SK-MEL-5 (cell line): ENCODE results near the gene FGF18. TPM values are rescaled to one million over a fixed set of nuclear protein-coding genes. Genes with fewer than 3 reads are reported as not detected.

Experiments
- DNase-seq: peaks from one replicate; pipeline ENCODE4 v3.0.0-alpha.2; 2016; ENCODE audit warnings: low read depth, low spot score
- in situ Hi-C: cut with HindIII; loops from 2 replicates; pipeline ENCODE4 v1.10.0; 2016; ENCODE audit warnings: low sequenced_read_pairs, high pct_unique_total_duplicates, low pct_unique_long_range_greater_than_20kb
- total RNA-seq: library from RNA; depleted of rRNA; stranded (reverse); fragments of >200 nt; shearing (Covaris generic); gene quantifications from 2 replicates; pipeline ENCODE4 v1.2.3, GENCODE V29; 2014

FGF18 gene
- total RNA-seq, 1 experiment from 2014 or later = not detected

GRCh38 chr5:171451421-171451820 is 32.0 kb downstream of the FGF18 start:
- in situ Hi-C loops = no loop called here

GRCh38 chr5:171453056-171453725 is 33.7 kb downstream of the FGF18 start:
- in situ Hi-C loops = no loop called here
- DNase-seq = no peak

More at GRCh38 chr5:171451421-171451820, 32.0 kb downstream of the FGF18 start:
- no peak for DNase-seq

GRCh38 chr5:171453988-171454387 is 34.5 kb downstream of the FGF18 start:
- in situ Hi-C loops = no loop called here
- DNase-seq = no peak

GRCh38 chr5:171454549-171454948 is 35.1 kb downstream of the FGF18 start:
- DNase-seq = no peak
- in situ Hi-C loops = no loop called here

- DNase-seq = no peak
- in situ Hi-C loops = no loop called here
Measured at GRCh38 chr5:171455522-171455921, 36.1 kb downstream of the FGF18 start.

- in situ Hi-C loops = no loop called here
- DNase-seq = no peak
Measured at GRCh38 chr5:171457208-171457981, 37.9 kb downstream of the FGF18 start.

GRCh38 chr5:171459839-171460238 is 40.4 kb downstream of the FGF18 start:
- no peak for DNase-seq
- in situ Hi-C loops = no loop called here

- in situ Hi-C loops = no loop called here
- DNase-seq = no peak
Measured at GRCh38 chr5:171462136-171462927, 42.9 kb downstream of the FGF18 start.

- peak; percentile 15 for DNase-seq
- in situ Hi-C loops = no loop called here
Measured at GRCh38 chr5:171462928-171463861, 43.7 kb downstream of the FGF18 start.

GRCh38 chr5:171463862-171464229 is 44.4 kb downstream of the FGF18 start:
- in situ Hi-C loops = no loop called here

GRCh38 chr5:171464829-171465228 is 45.4 kb downstream of the FGF18 start:
- DNase-seq = no peak
- in situ Hi-C loops = no loop called here

More at GRCh38 chr5:171463862-171464229, 44.4 kb downstream of the FGF18 start:
- DNase-seq = no peak

GRCh38 chr5:171467107-171467506 is 47.7 kb downstream of the FGF18 start:
- DNase-seq = no peak
- in situ Hi-C loops = no loop called here

- in situ Hi-C loops = no loop called here
- no peak for DNase-seq
Measured at GRCh38 chr5:171469326-171469725, 49.9 kb downstream of the FGF18 start.

GRCh38 chr5:171470420-171470819 is 51.0 kb downstream of the FGF18 start:
- in situ Hi-C loops = no loop called here
- no peak for DNase-seq

- DNase-seq = no peak
- in situ Hi-C loops = no loop called here
Measured at GRCh38 chr5:171474230-171474813, 54.9 kb downstream of the FGF18 start.

- DNase-seq = no peak
- in situ Hi-C loops = no loop called here
Measured at GRCh38 chr5:171475596-171475995, 56.1 kb downstream of the FGF18 start.

GRCh38 chr5:171476701-171477100 is 57.3 kb downstream of the FGF18 start:
- no peak for DNase-seq

More at GRCh38 chr5:171476701-171477100, 57.3 kb downstream of the FGF18 start:
- in situ Hi-C loops = no loop called here
